RWPE2 (cell line): Measurements from ENCODE around the gene LEFTY1.

Experiments used
- ATAC-seq: fragments of 200-7000 bp; cut with Tn5 transposase; 3 replicates; pipeline ENCODE4 v1.9.1; 2021; ENCODE audit warnings: low read depth
- DNase-seq: peaks from one replicate; pipeline ENCODE4 v3.0.0-alpha.2; 2020; ENCODE audit warnings: low spot score
- H3K27ac ChIP-seq: fragments of 450-650 bp; 2 replicates; pipeline ENCODE4 v1.5.1; 2017; ENCODE audit warnings: mild to moderate bottlenecking; ENCODE audit not compliant: poor library complexity, severe bottlenecking
- H3K27me3 ChIP-seq: fragments of 250-450 bp; sonication (Bioruptor Pico); 2 replicates; pipeline ENCODE4 v1.5.1; 2021; ENCODE audit warnings: mild to moderate bottlenecking, moderate library complexity; ENCODE audit not compliant: insufficient read depth, poor library complexity, severe bottlenecking
- H3K36me3 ChIP-seq: fragments of 250-450 bp; sonication (Bioruptor Pico); 2 replicates; pipeline ENCODE4 v1.5.1; 2020; ENCODE audit warnings: low read depth, mild to moderate bottlenecking, moderate library complexity
- H3K4me1 ChIP-seq: fragments of 250-450 bp; sonication (Bioruptor Pico); 2 replicates; pipeline ENCODE4 v1.5.1; 2021; ENCODE audit warnings: mild to moderate bottlenecking, moderate library complexity; ENCODE audit not compliant: insufficient read depth, poor library complexity, severe bottlenecking
- H3K4me3 ChIP-seq: fragments of 250-450 bp; sonication (Bioruptor Pico); 2 replicates; pipeline ENCODE4 v1.5.1; 2021; ENCODE audit warnings: mild to moderate bottlenecking, moderate library complexity; ENCODE audit not compliant: severe bottlenecking
- H3K9me3 ChIP-seq: fragments of 250-450 bp; sonication (Bioruptor Pico); 2 replicates; pipeline ENCODE4 v1.5.1; 2021; ENCODE audit warnings: mild to moderate bottlenecking, moderate library complexity; ENCODE audit not compliant: severe bottlenecking
- CTCF ChIP-seq: fragments of 450-650 bp; IDR thresholded peaks from one replicate; pipeline ENCODE4 v1.5.1; 2017; ENCODE audit warnings: mild to moderate bottlenecking, moderate library complexity; ENCODE audit not compliant: poor library complexity, severe bottlenecking

LEFTY1 gene

DNA sequence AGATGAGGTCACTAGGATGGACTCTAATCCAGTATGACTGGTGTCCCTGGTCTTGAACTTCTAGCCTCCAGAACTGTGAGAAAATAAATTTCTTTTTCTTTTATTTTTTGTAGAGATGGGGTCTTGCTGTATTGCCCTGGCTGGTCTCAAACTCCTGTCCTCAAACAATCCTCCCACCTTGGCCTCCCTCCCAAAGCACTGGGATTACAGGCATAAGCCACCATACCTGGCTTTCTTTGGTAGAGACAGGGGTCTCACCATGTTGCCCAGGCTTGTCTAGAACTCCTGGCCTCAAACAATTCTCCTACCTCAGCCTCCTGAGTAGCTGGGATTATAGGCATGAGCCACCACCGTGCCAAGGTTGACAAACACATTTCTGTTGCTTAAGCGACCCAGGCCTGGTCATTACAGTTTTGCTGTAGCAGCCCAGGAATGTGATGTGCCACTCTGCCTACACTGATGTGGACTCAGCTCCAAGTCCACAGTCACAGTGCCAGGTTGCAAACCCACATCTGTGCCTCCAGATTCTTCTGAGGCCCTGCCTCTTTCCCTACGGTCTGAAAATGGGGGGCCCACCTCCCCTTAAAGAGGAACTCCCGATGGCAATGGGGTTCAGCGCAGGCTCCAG is 19.2 kb upstream of the LEFTY1 start:
- no peak overlapping the region for H3K4me3 ChIP-seq
- H3K27me3 ChIP-seq = no peaks in the 10 kb centered on the region
- DNase-seq (no peak), ATAC-seq (no peak)
- no peaks in the 10 kb centered on the region for H3K4me1 ChIP-seq
- no peaks in the 10 kb centered on the region for H3K9me3 ChIP-seq
- no peak for TF ChIP-seq CTCF
- H3K36me3 ChIP-seq = no peaks in the 10 kb centered on the region
- H3K27ac ChIP-seq = no peak overlapping the region

DNA sequence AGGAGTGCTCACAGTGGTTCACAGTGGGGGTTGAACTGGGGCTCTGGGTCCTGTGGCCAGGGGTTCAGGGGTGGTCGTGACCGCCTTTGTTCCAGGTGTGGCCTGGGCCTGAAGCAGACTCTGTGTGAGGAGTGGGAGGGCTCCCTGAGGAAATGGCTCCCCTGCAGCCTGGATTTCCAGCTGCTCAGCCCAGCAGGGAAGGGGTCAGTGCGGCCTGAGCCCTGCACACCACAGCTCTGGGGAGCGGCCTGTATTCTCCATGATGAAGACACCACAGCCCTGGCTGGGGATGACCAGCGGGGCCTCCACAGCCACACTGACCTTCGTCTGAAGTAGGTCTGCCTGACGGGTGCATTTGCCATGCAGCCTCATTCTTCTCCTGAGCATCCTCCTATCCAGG is 18.4 kb upstream of the LEFTY1 start:
- ATAC-seq (no peak), DNase-seq (no peak)
- no peaks in the 10 kb centered on the region for H3K36me3 ChIP-seq
- no peak overlapping the region for H3K27ac ChIP-seq
- no peaks in the 10 kb centered on the region for H3K27me3 ChIP-seq
- no peak for TF ChIP-seq CTCF
- no peaks in the 10 kb centered on the region for H3K9me3 ChIP-seq
- no peaks in the 10 kb centered on the region for H3K4me1 ChIP-seq
- no peak overlapping the region for H3K4me3 ChIP-seq

- Histone ChIP-seq H3K4me1 (no peaks in the 10 kb centered on the region), H3K4me3 (no peak overlapping the region)
Observed at GRCh38 chr1:225906467-225906866, 17.5 kb upstream of the LEFTY1 start.

GRCh38 chr1:225903623-225904022 is 14.7 kb upstream of the LEFTY1 start:
- H3K36me3 ChIP-seq = no peaks in the 10 kb centered on the region
- no peak for ATAC-seq
- H3K9me3 ChIP-seq = no peaks in the 10 kb centered on the region
- no peak overlapping the region for H3K4me3 ChIP-seq
- no peaks in the 10 kb centered on the region for H3K4me1 ChIP-seq
- no peak for DNase-seq
- no peaks in the 10 kb centered on the region for H3K27me3 ChIP-seq
- H3K27ac ChIP-seq = no peak overlapping the region
- no peak for TF ChIP-seq CTCF

More at GRCh38 chr1:225906467-225906866, 17.5 kb upstream of the LEFTY1 start:
- ATAC-seq = no peak
- Histone ChIP-seq H3K9me3 (no peaks in the 10 kb centered on the region), H3K27ac (no peak overlapping the region), H3K27me3 (no peaks in the 10 kb centered on the region), H3K36me3 (no peaks in the 10 kb centered on the region)
- DNase-seq = no peak
- TF ChIP-seq CTCF = no peak
